GM19035 (cell line): Measurements from ENCODE around the gene CAMSAP2.
A peak's percentile ranks its signal among the peaks of the same experiment; 100 is the strongest.
"Not testable (repeated sequence)": the region's sequence is repeated elsewhere in the genome, so short reads cannot be mapped to it uniquely, and the experiment has no call there.

Source experiments
- ATAC-seq: cut with Tn5 transposase; IDR thresholded peaks from one replicate; pipeline ENCODE4 v1.9.1; 2021; ENCODE audit not compliant: unreplicated experiment

CAMSAP2 gene

GRCh38 chr1:200737647-200738291, 924 bp upstream of the CAMSAP2 start:
- ATAC-seq: no peak

GRCh38 chr1:200738949-200739651, 407 bp downstream of the CAMSAP2 start:
- ATAC-seq: peak; percentile 55

GRCh38 chr1:200739702-200740570, 1.2 kb downstream of the CAMSAP2 start:
- peak; percentile 26 for ATAC-seq

- ATAC-seq: no peak
These were observed 2.0 kb downstream of the CAMSAP2 start for GRCh38 chr1:200740571-200741208.

- no peak for ATAC-seq
These were observed 3.0 kb downstream of the CAMSAP2 start for GRCh38 chr1:200741551-200742207.

GRCh38 chr1:200744143-200744542, 5.5 kb downstream of the CAMSAP2 start:
- ATAC-seq: no peak

- ATAC-seq: no peak
These were observed 10.4 kb downstream of the CAMSAP2 start for GRCh38 chr1:200749090-200749489.

GRCh38 chr1:200750749-200751148, 12.1 kb downstream of the CAMSAP2 start:
- ATAC-seq: not testable (repeated sequence)

- ATAC-seq: peak; percentile 77
These were observed 13.0 kb downstream of the CAMSAP2 start for GRCh38 chr1:200751717-200752116.

GRCh38 chr1:200753650-200754198, 15.0 kb downstream of the CAMSAP2 start:
- ATAC-seq: no peak

GRCh38 chr1:200755456-200755855, 16.8 kb downstream of the CAMSAP2 start:
- no peak for ATAC-seq

- no peak for ATAC-seq
These were observed 23.4 kb downstream of the CAMSAP2 start for GRCh38 chr1:200762089-200762488.

- no peak for ATAC-seq
These were observed 28.6 kb downstream of the CAMSAP2 start for GRCh38 chr1:200767321-200767720.

- no peak for ATAC-seq
These were observed 33.2 kb downstream of the CAMSAP2 start for GRCh38 chr1:200771625-200772555.

GRCh38 chr1:200774311-200774710, 35.6 kb downstream of the CAMSAP2 start:
- ATAC-seq: no peak

- ATAC-seq: no peak
These were observed 36.2 kb downstream of the CAMSAP2 start for GRCh38 chr1:200774735-200775444.

- ATAC-seq: no peak
These were observed 37.2 kb downstream of the CAMSAP2 start for GRCh38 chr1:200775850-200776249.

- no peak for ATAC-seq
These were observed 38.3 kb downstream of the CAMSAP2 start for GRCh38 chr1:200776949-200777348.

- ATAC-seq: no peak
These were observed 40.1 kb downstream of the CAMSAP2 start for GRCh38 chr1:200778766-200779165.
